ENCODE data around the gene DTNA.

- no peak for TF ChIP-seq EZH2 (IDR thresholded peaks at IDR 0.05; ENCODE audit: borderline replicate concordance, insufficient read depth, low read length, poor library complexity, severe bottlenecking)
- TF ChIP-seq CTCF (IDR thresholded peaks at IDR 0.05; ENCODE audit: poor library complexity, severe bottlenecking): peak; percentile 65
- no peak for TF ChIP-seq REST (IDR thresholded peaks at IDR 0.05; ENCODE audit: borderline replicate concordance)
- no peak for TF ChIP-seq POLR2AphosphoS5 (IDR thresholded peaks at IDR 0.05)
Measured at GRCh38 chr18:34661464-34662087, 48.5 kb upstream of the DTNA start.
